GM06990 (cell line): Measurements from ENCODE around the gene SLC4A11.

ENCODE experiments used
- DNase-seq: peaks from one replicate; pipeline ENCODE4 v3.0.0-alpha.2; 2011; ENCODE audit not compliant: insufficient read length; ENCODE audit errors: extremely low read depth
- H3K27me3 ChIP-seq: replicated peaks from 2 replicates; pipeline ENCODE4 v1.6.0; 2011; ENCODE audit warnings: low read length; ENCODE audit not compliant: control insufficient read depth, insufficient read depth
- H3K36me3 ChIP-seq: 2 replicates; pipeline ENCODE4 v1.5.1; 2011; ENCODE audit warnings: low read length; ENCODE audit not compliant: control insufficient read depth, insufficient read depth
- H3K4me3 ChIP-seq: replicated peaks from 2 replicates; pipeline ENCODE4 v1.5.1; 2011; ENCODE audit warnings: low read depth, mild to moderate bottlenecking, control low read depth, low read length
- CTCF ChIP-seq: IDR thresholded peaks from 2 replicates; pipeline ENCODE4 v1.5.1; 2011; ENCODE audit warnings: low read length, control low read depth, mild to moderate bottlenecking, inconsistent platforms; ENCODE audit not compliant: insufficient read depth, poor library complexity, severe bottlenecking

Gene SLC4A11

DNA sequence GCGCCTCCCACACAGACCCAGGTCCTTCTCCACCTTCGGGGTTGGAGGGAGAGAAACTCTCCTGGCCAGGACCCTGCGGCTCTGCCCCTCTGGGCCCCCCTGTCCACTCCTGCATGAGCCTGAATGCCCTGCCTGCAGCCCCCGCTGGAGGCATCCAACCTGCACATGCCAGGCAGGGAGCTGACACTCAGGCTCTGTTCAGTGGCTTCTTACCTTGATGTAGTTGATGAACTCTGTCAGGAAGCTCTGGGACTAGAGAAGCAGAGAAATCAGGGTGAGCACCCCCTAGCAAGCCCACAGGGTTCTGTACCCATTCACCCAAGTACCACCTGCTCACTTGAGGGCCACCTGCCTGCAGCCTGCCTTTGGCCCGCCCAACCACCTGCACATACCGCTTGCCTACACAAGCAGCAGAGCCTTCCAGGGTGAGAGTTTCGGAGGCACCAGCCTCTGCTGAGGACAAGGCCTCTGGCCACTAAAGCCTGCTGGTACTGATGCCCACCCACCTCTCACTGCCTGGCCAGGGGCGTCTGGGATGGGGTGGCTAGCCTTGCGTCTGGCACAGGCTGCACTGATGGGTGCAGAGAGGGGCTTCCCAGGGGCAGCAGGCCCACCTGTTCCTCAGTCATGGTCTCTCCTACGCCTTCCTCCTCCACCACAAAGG lies 44.2 kb downstream of the SLC4A11 start:
- no peak overlapping the region for H3K4me3 ChIP-seq
- TF ChIP-seq CTCF = no peak

DNA sequence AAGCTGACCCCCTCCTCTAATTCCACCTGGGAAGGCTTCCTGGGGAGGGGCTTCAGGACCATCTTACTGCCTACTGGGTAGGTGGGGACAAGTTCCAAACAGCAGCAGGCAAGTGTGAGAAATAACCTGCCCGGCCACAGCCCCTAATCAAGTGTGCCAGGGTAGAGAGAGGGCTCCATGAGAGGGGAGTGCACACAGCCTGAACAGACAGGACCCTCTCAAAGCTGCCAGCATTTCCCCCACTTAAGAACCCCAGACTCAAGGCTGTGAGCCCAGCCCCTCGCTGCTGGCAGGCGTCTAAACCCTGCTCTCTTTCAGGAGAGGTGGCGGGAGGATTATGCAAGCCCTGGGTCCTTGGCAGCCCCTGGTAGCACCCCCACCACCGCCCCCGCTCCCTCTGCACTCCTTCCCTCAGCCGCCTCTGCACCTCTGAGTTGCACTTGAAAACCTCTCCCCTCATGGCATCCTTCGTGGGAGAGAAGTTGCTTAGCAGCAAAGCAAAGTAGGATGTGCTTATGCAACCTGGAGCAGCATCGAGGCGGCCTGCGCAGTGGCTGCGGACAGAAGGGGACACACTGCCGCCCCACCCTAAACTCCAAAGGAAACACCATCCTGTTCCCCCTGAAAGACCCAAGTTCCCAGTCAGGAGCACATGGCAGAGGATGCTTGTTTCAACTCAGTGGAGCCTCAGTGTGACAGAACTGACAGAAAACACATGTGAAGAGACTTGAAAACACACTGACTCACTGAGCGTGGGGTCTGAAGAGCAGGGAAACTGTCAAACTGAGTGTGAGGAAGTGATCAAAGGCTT lies 45.0 kb downstream of the SLC4A11 start:
- H3K36me3 ChIP-seq = peaks cover 50% of the 10 kb centered on the region
- H3K27me3 ChIP-seq = no peaks in the 10 kb centered on the region
- TF ChIP-seq CTCF = no peak
- no peak for DNase-seq
- H3K4me3 ChIP-seq = no peak overlapping the region

More for the DNA sequence above, 44.2 kb downstream of the SLC4A11 start:
- DNase-seq = no peak
- Histone ChIP-seq H3K36me3 (peaks cover 50% of the 10 kb centered on the region), H3K27me3 (no peaks in the 10 kb centered on the region)

- no peak for DNase-seq
- Histone ChIP-seq H3K36me3 (peaks cover 50% of the 10 kb centered on the region), H3K27me3 (no peaks in the 10 kb centered on the region), H3K4me3 (no peak overlapping the region)
- TF ChIP-seq CTCF = no peak
Measured at GRCh38 chr20:3192226-3193015, 46.6 kb downstream of the SLC4A11 start.

DNA sequence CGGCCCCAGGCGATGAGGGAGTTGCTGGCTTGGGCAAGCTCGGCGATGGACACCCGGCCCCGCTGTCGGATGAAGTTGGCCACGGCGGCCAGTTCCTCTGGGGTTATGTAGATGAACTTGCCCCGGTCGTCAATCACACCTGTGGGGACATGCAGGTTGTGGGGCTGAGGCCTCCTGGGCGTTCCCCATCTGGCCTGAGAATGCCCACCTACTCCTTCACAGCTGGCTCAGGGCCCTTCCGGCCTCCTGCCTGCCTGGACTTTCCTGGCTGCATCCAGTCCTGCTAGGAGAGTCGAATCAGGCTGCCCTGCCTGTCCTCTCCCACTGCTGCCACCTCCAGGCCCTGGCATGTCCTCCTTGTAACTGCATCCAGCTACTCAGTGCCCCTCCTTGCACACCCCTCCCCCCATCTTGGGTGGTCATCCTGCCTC lies 48.3 kb downstream of the SLC4A11 start:
- H3K36me3 ChIP-seq = peaks cover 48% of the 10 kb centered on the region
- no peak for DNase-seq
- H3K27me3 ChIP-seq = no peaks in the 10 kb centered on the region
- TF ChIP-seq CTCF = no peak
- no peak overlapping the region for H3K4me3 ChIP-seq

- Histone ChIP-seq H3K27me3 (no peaks in the 10 kb centered on the region), H3K4me3 (no peak overlapping the region), H3K36me3 (peaks cover 38% of the 10 kb centered on the region)
- DNase-seq = no peak
- no peak for TF ChIP-seq CTCF
Measured at GRCh38 chr20:3189561-3190131, 49.3 kb downstream of the SLC4A11 start.
